ENCODE measurements around the gene OR51A4. TPM values are rescaled to one million over a fixed set of nuclear protein-coding genes. Genes with fewer than 3 reads are reported as not detected.

The OR51A4 gene
- polyA plus RNA-seq, 1 donor from 2014 or later, result not detected

GRCh38 chr11:4903484-4903883 lies 43.9 kb downstream of the OR51A4 start, which contains the start of gene OR51A7:
OR51A7 (plus strand) TSS chr11:4903783; CDS start chr11:4907370, 3,587 bp downstream.
- Histone ChIP-seq H3K9ac (ENCODE audit: low read length) (no peak within 1 kb of the TSS), H3K27me3 (ENCODE audit: insufficient read depth, low read depth, low read length) (no peaks in the 10 kb centered on the region), H3K9me2 (ENCODE audit: insufficient read depth, low read length) (no peaks in the 10 kb centered on the region), H4K20me1 (ENCODE audit: insufficient read depth) (no peaks in the 10 kb centered on the region), H3K9me3 (ENCODE audit: low read length) (no peaks in the 10 kb centered on the region), H3K36me3 (ENCODE audit: insufficient read depth, low read length) (no peaks in the 10 kb centered on the region), H3K4me3 (ENCODE audit: low read length) (no peak within 1 kb of the TSS), H3K27ac (ENCODE audit: low read length) (no peak within 1 kb of the TSS), H2AFZ (ENCODE audit: low read depth, low read length) (no peak within 1 kb of the TSS), H3K79me2 (replicated peaks; ENCODE audit: insufficient read depth, low read length) (no peaks in the 10 kb centered on the region), H3F3A (ENCODE audit: insufficient read depth, low read length, poor library complexity, severe bottlenecking) (no peaks in the 10 kb centered on the region), H3K4me2 (ENCODE audit: low read length) (no peak within 1 kb of the TSS)
- TF ChIP-seq CTCF (IDR thresholded peaks at IDR 0.05; ENCODE audit: poor library complexity, severe bottlenecking), result no peak

Other genes with a start within 250 kb of the OR51A4 start
- not detected in 2 replicates for gene OR51E2, start 249.8 kb downstream of the OR51A4 start, polyA plus RNA-seq
- gene MMP26, start 242.8 kb downstream of the OR51A4 start, polyA plus RNA-seq, result not detected in 2 replicates
- not detected in 2 replicates for gene OR51F1, start 177.7 kb downstream of the OR51A4 start, polyA plus RNA-seq
- gene OR52R1, start 143.2 kb downstream of the OR51A4 start, polyA plus RNA-seq, result not detected in 2 replicates
- not detected in 2 replicates for gene OR51F2, start 126.3 kb downstream of the OR51A4 start, polyA plus RNA-seq
- not detected in 2 replicates for gene OR51S1, start 98.4 kb downstream of the OR51A4 start, polyA plus RNA-seq
- gene OR51T1, start 65.7 kb downstream of the OR51A4 start, polyA plus RNA-seq, result not detected in 2 replicates
- gene OR51A7, start 43.8 kb downstream of the OR51A4 start, polyA plus RNA-seq, result not detected in 2 replicates
- not detected in 2 replicates for gene OR51G2, start 28.3 kb downstream of the OR51A4 start, polyA plus RNA-seq
- gene OR51G1, start 23.3 kb downstream of the OR51A4 start, polyA plus RNA-seq, result not detected in 2 replicates
- not detected in 2 replicates for gene OR51A2, start 8.1 kb upstream of the OR51A4 start, polyA plus RNA-seq
- gene OR51L1, start 47.2 kb upstream of the OR51A4 start, polyA plus RNA-seq, result not detected in 2 replicates
- not detected in 2 replicates for gene OR52J3, start 98.9 kb upstream of the OR51A4 start, polyA plus RNA-seq
- not detected in 2 replicates for gene OR52E2, start 112.0 kb upstream of the OR51A4 start, polyA plus RNA-seq
- gene OR52E1, start 122.0 kb upstream of the OR51A4 start, polyA plus RNA-seq, result not detected in 2 replicates
- gene OR52A5, start 190.8 kb upstream of the OR51A4 start, polyA plus RNA-seq, result not detected in 2 replicates
- not detected in 2 replicates for gene OR52A1, start 207.2 kb upstream of the OR51A4 start, polyA plus RNA-seq

Measured in neural cell (in vitro differentiated cells).